Measurements from ENCODE around the gene R3HDM4.

Gene R3HDM4

DNA sequence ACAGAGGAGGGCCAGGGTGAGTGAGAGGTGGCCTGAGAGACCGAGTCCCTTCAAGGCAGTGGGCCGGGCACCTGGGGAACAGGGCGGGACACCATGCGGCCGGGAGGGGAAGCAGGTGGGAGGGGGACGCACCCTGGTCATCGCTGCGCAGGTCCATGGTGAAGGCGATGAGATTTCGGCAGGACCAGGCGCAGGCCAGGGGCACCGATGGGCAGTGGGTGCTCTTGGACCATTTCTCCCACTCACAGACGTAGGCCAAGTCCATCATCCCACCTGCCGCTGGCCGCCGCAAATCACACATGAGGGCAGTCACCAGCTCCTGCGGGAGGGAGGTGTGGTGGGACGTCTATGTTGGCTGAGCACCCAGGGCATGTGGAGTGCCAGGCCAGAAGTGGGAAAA lies 22.2 kb downstream of the R3HDM4 start:
- TF ChIP-seq, protein P1, sequence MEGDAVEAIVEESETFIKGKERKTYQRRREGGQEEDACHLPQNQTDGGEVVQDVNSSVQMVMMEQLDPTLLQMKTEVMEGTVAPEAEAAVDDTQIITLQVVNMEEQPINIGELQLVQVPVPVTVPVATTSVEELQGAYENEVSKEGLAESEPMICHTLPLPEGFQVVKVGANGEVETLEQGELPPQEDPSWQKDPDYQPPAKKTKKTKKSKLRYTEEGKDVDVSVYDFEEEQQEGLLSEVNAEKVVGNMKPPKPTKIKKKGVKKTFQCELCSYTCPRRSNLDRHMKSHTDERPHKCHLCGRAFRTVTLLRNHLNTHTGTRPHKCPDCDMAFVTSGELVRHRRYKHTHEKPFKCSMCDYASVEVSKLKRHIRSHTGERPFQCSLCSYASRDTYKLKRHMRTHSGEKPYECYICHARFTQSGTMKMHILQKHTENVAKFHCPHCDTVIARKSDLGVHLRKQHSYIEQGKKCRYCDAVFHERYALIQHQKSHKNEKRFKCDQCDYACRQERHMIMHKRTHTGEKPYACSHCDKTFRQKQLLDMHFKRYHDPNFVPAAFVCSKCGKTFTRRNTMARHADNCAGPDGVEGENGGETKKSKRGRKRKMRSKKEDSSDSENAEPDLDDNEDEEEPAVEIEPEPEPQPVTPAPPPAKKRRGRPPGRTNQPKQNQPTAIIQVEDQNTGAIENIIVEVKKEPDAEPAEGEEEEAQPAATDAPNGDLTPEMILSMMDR (IDR thresholded peaks at IDR 0.05; ENCODE audit: borderline replicate concordance, control extremely low read depth, extremely low read depth, insufficient read depth, missing control alignments): no peak
- in situ Hi-C loops (cut with MboI; ENCODE audit: low sequenced_read_pairs, unreplicated experiment): no loop called here
- DNase-seq (ENCODE audit: low spot score): no peak

DNA sequence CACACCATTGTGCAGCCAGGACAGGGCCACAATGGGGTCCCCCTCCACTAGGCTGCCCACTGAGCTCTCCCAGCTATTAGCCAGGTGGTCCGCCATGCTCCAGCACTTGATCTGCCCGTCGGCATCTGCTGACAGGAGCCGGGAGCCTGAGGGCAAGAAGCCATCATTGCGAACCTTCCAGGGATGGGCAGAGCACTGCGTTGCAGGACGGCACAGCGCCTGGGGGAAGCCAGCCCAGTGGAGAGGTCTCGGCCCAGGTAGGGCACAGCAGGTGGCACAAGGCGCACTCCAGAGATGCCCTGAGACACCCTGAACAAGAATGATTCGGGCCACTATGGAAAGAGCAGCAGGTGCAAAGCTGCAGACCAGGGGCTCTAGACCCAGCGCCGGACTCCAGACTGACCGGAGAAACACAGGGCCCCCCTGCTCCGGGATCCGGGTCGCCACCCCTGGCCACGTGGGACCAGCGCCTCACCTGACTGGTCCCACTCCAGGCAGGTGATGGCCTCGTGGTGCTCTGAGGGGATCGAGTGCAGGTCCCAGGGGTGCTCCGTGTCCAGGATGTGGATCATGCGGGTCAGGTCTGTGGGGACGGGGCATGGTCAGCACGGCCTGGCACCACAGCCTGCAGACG lies 23.2 kb downstream of the R3HDM4 start:
- TF ChIP-seq, protein P1 (IDR thresholded peaks at IDR 0.05; ENCODE audit: borderline replicate concordance, control extremely low read depth, extremely low read depth, insufficient read depth, missing control alignments): no peak
- in situ Hi-C loops (cut with MboI; ENCODE audit: low sequenced_read_pairs, unreplicated experiment): no loop called here
- no peak for DNase-seq (ENCODE audit: low spot score)

DNA sequence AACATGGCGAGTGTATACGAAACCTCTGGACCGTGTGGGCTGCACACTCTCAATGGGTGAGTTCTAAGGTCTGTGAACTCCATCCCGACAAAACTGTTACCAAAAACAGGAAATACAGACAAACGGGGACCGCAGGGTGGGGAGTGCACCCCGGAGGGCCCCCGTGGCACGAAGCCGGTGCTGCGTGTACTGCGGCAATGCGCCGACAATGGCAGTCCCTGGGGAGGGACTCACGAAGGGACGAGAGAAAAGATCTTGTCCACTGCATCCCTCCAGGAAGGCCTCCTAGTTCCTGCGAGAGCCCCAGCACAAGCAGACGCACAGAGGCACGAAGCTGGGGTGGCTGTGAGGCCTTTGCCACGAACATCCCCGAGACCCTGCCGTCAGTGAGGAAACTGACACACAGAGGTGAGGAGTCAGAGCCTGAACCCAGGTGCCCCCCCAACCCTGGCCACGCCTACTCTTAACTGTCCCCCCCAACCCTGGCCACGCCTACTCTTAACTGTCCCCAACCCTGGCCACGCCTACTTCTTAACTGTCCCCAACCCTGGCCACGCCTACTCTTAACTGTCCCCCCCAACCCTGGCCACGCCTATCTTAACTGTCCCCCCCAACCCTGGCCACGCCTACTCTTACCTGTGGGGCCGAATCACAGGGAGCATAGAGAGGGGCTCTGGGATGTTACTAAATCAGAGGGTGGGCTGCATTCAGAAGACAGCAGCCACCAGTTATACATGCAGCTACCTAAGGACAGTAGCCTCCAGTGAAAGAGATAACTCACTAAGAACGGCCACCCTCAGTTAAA lies 24.2 kb downstream of the R3HDM4 start:
- TF ChIP-seq, protein P1 (IDR thresholded peaks at IDR 0.05; ENCODE audit: borderline replicate concordance, control extremely low read depth, extremely low read depth, insufficient read depth, missing control alignments): no peak
- DNase-seq (ENCODE audit: low spot score): no peak
- in situ Hi-C loops (cut with MboI; ENCODE audit: low sequenced_read_pairs, unreplicated experiment): no loop called here

DNA sequence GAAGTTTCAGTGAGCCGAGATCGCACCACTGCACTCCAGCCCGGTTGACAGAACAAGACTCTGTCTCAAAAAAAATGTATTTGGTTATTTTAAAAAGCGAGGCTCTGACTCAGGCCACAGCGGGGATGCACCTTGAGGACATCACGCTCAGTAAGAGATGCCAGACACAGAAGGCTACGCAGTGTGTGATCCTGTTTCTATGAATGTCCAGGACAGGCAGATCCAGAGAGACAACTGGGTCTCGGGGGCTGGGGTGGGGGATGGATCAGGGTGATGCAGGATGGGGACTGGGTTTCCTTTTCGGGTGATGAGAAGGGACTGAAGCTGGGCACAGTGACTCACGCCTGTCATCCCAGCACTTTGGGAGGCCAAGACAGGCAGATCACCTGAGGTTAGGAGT lies 25.4 kb downstream of the R3HDM4 start:
- no peak for DNase-seq (ENCODE audit: low spot score)
- TF ChIP-seq, protein P1 (IDR thresholded peaks at IDR 0.05; ENCODE audit: borderline replicate concordance, control extremely low read depth, extremely low read depth, insufficient read depth, missing control alignments): no peak
- in situ Hi-C loops (cut with MboI; ENCODE audit: low sequenced_read_pairs, unreplicated experiment): no loop called here

DNA sequence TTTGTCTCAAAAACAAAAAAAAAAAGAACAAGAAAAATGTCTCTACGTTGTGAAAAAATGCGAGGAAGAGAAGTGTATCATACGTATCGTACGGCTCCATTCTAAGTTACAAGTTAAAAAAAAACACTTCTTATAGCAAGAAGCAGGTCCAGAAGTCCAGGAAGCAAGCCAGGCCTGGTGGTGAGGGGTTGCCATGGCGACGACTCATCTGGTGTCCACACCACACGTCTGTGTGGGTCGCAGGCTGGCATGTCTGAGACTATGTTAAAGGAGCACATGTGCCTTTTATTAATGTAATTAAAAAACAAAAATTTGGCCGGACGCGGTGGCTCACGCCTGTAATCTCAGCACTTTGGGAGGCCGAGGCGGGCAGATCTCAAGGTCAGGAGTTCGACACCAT lies 25.9 kb downstream of the R3HDM4 start:
- no peak for DNase-seq (ENCODE audit: low spot score)
- in situ Hi-C loops (cut with MboI; ENCODE audit: low sequenced_read_pairs, unreplicated experiment): no loop called here
- TF ChIP-seq, protein P1 (IDR thresholded peaks at IDR 0.05; ENCODE audit: borderline replicate concordance, control extremely low read depth, extremely low read depth, insufficient read depth, missing control alignments): no peak

DNA sequence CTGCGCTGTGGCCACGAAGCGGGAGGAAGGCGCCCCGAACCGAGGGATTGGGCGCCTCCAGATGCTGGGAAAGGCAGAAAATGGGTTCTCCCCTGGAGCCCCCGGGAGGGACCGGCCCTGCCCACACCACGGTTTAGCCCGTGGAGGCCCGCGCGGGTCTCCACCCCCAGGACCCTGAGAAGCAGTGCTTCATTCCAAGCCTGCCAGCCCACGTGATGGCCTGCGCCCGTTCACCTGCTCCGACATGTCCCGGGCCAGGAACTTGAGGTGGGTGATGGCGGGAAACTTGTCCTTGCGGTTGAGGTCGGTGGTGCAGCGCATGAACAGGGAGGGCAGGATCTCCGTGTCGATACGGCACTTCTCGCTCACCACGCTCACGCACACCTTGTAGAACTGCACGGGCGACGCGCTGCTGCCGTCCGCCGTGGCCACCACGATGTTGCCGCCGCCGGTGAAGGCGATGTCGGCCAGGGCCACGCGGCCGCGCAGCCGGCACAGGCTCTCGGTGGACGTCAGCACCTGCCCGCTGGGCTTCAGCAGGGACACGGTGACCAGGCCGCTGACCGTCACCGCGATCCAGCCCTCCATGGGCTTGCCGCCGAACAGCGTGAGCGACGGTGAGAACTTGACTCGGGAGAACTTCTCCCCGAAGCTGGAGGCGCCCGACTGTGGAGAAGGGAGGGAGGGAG lies 27.3 kb downstream of the R3HDM4 start:
- TF ChIP-seq, protein P1 (IDR thresholded peaks at IDR 0.05; ENCODE audit: borderline replicate concordance, control extremely low read depth, extremely low read depth, insufficient read depth, missing control alignments): no peak
- in situ Hi-C loops (cut with MboI; ENCODE audit: low sequenced_read_pairs, unreplicated experiment): no loop called here
- no peak for DNase-seq (ENCODE audit: low spot score)
